K562 (cell line): ENCODE results near the gene CCDC97. TPM values are rescaled to one million over a fixed set of nuclear protein-coding genes. Genes with fewer than 3 reads are reported as not detected.

Source experiments
- CHCHD3 ChIP-seq: fragments of 250-450 bp; sonication (Bioruptor Pico); IDR thresholded peaks from 2 replicates; pipeline ENCODE4 v2.1.2; 2022; ENCODE audit warnings: mild to moderate bottlenecking
- ETS2 ChIP-seq: IDR thresholded peaks from 2 replicates; pipeline ENCODE4 v1.6.1; 2016; ENCODE audit warnings: borderline replicate concordance, missing genetic modification characterization, mild to moderate bottlenecking, moderate library complexity, missing compliant biosample characterization; ENCODE audit not compliant: poor library complexity, severe bottlenecking
- EWSR1 ChIP-seq: fragments of 450-650 bp; IDR thresholded peaks from 2 replicates; pipeline ENCODE4 v1.6.1; 2018; ENCODE audit warnings: borderline replicate concordance, mild to moderate bottlenecking, low read depth, moderate library complexity; ENCODE audit not compliant: partially characterized antibody
- FOXP1 ChIP-seq: sonication (generic); formaldehyde crosslinking; IDR thresholded peaks from 2 replicates; pipeline ENCODE4 v1.8.0; 2022; ENCODE audit warnings: mild to moderate bottlenecking, missing genetic modification reagents
- MECOM ChIP-seq: fragments of 250-450 bp; sonication (Bioruptor Pico); IDR thresholded peaks from 2 replicates; pipeline ENCODE4 v1.8.0; 2022; ENCODE audit warnings: inconsistent platforms
- MEF2A ChIP-seq: IDR thresholded peaks from 2 replicates; pipeline ENCODE4 v1.6.1; 2011; ENCODE audit warnings: low read depth, mild to moderate bottlenecking, low read length, moderate library complexity; ENCODE audit not compliant: control insufficient read depth
- MEIS2 ChIP-seq: fragments of 450-650 bp; IDR thresholded peaks from 2 replicates; pipeline ENCODE4 v1.6.1; 2014; ENCODE audit warnings: mild to moderate bottlenecking; ENCODE audit not compliant: partially characterized antibody
- MTA3 ChIP-seq: fragments of 450-650 bp; formaldehyde crosslinking; IDR thresholded peaks from 2 replicates; pipeline ENCODE4 v1.6.1; 2017; ENCODE audit warnings: mild to moderate bottlenecking, borderline replicate concordance
- NCOA1 ChIP-seq: fragments of 450-650 bp; IDR thresholded peaks from 2 replicates; pipeline ENCODE4 v1.6.1; 2016; ENCODE audit warnings: low read depth
- RBBP5 ChIP-seq: fragments of 200-600 bp; sonication (generic); IDR thresholded peaks from 2 replicates; pipeline ENCODE4 v1.6.1; 2012; ENCODE audit warnings: borderline replicate concordance, mild to moderate bottlenecking, low read length, control low read depth, inconsistent platforms; ENCODE audit not compliant: insufficient read depth, poor library complexity, severe bottlenecking
- TEAD2 ChIP-seq: fragments of 450-650 bp; IDR thresholded peaks from 2 replicates; pipeline ENCODE4 v1.6.1; 2016; ENCODE audit warnings: missing genetic modification characterization, control low read depth, missing compliant biosample characterization
- ZC3H4 ChIP-seq: sonication (generic); formaldehyde crosslinking; IDR thresholded peaks from 2 replicates; pipeline ENCODE4 v1.9.0; 2021; ENCODE audit warnings: missing genetic modification reagents, borderline replicate concordance
- ZKSCAN8 ChIP-seq: fragments of 200-800 bp; sonication (Bioruptor generic); IDR thresholded peaks from 2 replicates; pipeline ENCODE4 v1.6.1; 2016; ENCODE audit warnings: missing genetic modification characterization, missing compliant biosample characterization
- ZNF785 ChIP-seq: fragments of 250-450 bp; sonication (Bioruptor Pico); IDR thresholded peaks from 2 replicates; pipeline ENCODE4 v1.4.0; 2020; ENCODE audit warnings: mild to moderate bottlenecking
- polyA plus RNA-seq, 8 experiments: library from polyadenylated mRNA; depleted of rRNA in 4 of 8; stranded (reverse) in 5 of 8; unstranded in 3 of 8; fragments of >200 nt; fragmentation: Nextera tagmentation in 2 of 8; fragmentation: Illumina TruSeq in 1 of 8; extraction: Ambion mirVana in 2 of 8; extraction: Trizol in 1 of 8; gene quantifications; 2 replicates each; pipeline versions ENCODE4 v1.2.1 to v1.2.3, GENCODE V29; 2011 to 2014; ENCODE audit warnings: inconsistent platforms in 1 of 8, missing spikeins in 1 of 8
- total RNA-seq, 7 experiments: library from RNA; depleted of rRNA in 6 of 7; stranded (reverse); fragments of >200 nt in 6 of 7; fragmentation: Illumina TruSeq in 2 of 7; extraction: Trizol in 2 of 7; gene quantifications; 2 replicates each; pipeline versions ENCODE4 v1.2.1 to v1.2.3, GENCODE V29; 2011 to 2021; ENCODE audit warnings: low replicate concordance in 1 of 7
- TF ChIP-seq, protein P1 (sequence below): fragments of 250-450 bp; sonication (Bioruptor Pico); IDR thresholded peaks from 2 replicates; pipeline ENCODE4 v1.8.0; 2021; ENCODE audit warnings: moderate library complexity, mild to moderate bottlenecking, inconsistent platforms
- TF ChIP-seq, protein P2 (sequence below): sonication (generic); formaldehyde crosslinking; IDR thresholded peaks from 2 replicates; pipeline ENCODE4 v1.5.0; 2020; ENCODE audit warnings: missing genetic modification reagents
- TF ChIP-seq, protein P3 (sequence below), 3 experiments: fragments of 200-800 bp in 1 of 3; fragments of 250-450 bp in 1 of 3; fragments of 450-650 bp in 1 of 3; sonication (Bioruptor Pico) in 1 of 3; sonication (Bioruptor generic) in 1 of 3; formaldehyde crosslinking in 1 of 3; IDR thresholded peaks; 2 replicates each; pipeline versions ENCODE4 v1.6.1 to v1.8.0; 2016 to 2022; ENCODE audit warnings: mild to moderate bottlenecking in 2 of 3, missing genetic modification characterization in 2 of 3, missing compliant biosample characterization in 1 of 3, moderate library complexity in 1 of 3
- TF ChIP-seq, protein P4 (sequence below): sonication (generic); formaldehyde crosslinking; IDR thresholded peaks from 2 replicates; pipeline ENCODE4 v1.8.1; 2022; ENCODE audit warnings: missing genetic modification reagents
- TF ChIP-seq, protein P5 (sequence below): fragments of 250-450 bp; sonication (Bioruptor Pico); IDR thresholded peaks from 2 replicates; pipeline ENCODE4 v1.9.0; 2021; ENCODE audit warnings: mild to moderate bottlenecking, inconsistent platforms

The CCDC97 gene
- total and polyA plus RNA-seq, 9 of the 15 experiments (the other 6 are each of a cell fraction or from before 2014, with no cell fraction given) = 0.60 to 16.5 (median 7.0) TPM

DNA sequence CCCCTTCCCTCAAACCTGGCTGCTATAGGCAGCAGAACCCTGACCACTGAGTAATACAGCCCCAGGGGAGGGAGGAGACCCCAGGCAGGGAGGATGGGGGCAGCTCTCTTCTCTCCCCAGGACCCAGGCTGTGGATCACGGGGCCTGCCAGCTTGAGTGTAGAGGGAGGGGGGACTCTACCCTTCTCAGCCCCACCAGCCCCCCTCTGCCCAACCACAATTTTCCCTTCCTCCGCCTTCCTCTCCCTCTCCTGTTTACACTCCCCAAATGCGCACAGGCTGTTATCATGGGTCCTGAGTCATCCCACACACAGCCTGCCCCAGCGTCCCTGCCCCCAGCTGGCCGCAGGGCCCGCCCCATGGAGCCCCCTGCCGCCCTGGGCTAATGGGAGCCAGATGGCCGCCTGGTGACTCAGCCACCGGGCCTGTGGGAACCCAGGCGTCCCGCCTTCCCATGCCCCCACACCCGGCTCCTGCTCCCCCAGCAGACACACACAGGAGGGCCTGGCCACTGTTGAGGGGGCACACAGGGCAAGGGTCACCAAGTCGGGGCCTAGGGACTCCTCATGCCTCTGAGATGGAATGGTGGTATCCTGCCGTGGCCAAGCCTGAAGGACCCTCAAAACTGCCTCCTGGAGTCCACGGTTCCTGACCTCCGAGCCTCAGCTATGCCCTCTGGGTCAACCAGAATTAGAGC, 13.6 kb downstream of the CCDC97 start (continued):
- no peak for TF ChIP-seq EWSR1
- TF ChIP-seq, protein P1, sequence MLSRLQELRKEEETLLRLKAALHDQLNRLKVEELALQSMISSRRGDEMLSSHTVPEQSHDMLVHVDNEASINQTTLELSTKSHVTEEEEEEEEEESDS (CRISPR knock-in tag) = no peak
- TF ChIP-seq, protein P2, sequence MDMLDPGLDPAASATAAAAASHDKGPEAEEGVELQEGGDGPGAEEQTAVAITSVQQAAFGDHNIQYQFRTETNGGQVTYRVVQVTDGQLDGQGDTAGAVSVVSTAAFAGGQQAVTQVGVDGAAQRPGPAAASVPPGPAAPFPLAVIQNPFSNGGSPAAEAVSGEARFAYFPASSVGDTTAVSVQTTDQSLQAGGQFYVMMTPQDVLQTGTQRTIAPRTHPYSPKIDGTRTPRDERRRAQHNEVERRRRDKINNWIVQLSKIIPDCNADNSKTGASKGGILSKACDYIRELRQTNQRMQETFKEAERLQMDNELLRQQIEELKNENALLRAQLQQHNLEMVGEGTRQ (CRISPR knock-in tag) = no peak
- no peak for TF ChIP-seq MEIS2
- TF ChIP-seq ZC3H4 (CRISPR knock-in tag) = no peak
- TF ChIP-seq RBBP5 = peak; percentile 75
- TF ChIP-seq MEF2A = no peak
- TF ChIP-seq ETS2 (tag) = no peak
- TF ChIP-seq, protein P3, sequence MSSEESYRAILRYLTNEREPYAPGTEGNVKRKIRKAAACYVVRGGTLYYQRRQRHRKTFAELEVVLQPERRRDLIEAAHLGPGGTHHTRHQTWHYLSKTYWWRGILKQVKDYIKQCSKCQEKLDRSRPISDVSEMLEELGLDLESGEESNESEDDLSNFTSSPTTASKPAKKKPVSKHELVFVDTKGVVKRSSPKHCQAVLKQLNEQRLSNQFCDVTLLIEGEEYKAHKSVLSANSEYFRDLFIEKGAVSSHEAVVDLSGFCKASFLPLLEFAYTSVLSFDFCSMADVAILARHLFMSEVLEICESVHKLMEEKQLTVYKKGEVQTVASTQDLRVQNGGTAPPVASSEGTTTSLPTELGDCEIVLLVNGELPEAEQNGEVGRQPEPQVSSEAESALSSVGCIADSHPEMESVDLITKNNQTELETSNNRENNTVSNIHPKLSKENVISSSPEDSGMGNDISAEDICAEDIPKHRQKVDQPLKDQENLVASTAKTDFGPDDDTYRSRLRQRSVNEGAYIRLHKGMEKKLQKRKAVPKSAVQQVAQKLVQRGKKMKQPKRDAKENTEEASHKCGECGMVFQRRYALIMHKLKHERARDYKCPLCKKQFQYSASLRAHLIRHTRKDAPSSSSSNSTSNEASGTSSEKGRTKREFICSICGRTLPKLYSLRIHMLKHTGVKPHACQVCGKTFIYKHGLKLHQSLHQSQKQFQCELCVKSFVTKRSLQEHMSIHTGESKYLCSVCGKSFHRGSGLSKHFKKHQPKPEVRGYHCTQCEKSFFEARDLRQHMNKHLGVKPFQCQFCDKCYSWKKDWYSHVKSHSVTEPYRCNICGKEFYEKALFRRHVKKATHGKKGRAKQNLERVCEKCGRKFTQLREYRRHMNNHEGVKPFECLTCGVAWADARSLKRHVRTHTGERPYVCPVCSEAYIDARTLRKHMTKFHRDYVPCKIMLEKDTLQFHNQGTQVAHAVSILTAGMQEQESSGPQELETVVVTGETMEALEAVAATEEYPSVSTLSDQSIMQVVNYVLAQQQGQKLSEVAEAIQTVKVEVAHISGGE (CRISPR knock-in tag; IDR thresholded peaks at IDR 0.05) = peak in 1 of 3 experiments; percentile 78; a peak in 2 of 6 replicates
- TF ChIP-seq ZNF785 = no peak
- TF ChIP-seq FOXP1 (CRISPR knock-in tag) = no peak; the same call in 1 of the 2 replicates
- TF ChIP-seq, protein P4, sequence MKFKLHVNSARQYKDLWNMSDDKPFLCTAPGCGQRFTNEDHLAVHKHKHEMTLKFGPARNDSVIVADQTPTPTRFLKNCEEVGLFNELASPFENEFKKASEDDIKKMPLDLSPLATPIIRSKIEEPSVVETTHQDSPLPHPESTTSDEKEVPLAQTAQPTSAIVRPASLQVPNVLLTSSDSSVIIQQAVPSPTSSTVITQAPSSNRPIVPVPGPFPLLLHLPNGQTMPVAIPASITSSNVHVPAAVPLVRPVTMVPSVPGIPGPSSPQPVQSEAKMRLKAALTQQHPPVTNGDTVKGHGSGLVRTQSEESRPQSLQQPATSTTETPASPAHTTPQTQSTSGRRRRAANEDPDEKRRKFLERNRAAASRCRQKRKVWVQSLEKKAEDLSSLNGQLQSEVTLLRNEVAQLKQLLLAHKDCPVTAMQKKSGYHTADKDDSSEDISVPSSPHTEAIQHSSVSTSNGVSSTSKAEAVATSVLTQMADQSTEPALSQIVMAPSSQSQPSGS = no peak
- no peak for TF ChIP-seq TEAD2 (tag)
- no peak for TF ChIP-seq CHCHD3
- TF ChIP-seq, protein P5, sequence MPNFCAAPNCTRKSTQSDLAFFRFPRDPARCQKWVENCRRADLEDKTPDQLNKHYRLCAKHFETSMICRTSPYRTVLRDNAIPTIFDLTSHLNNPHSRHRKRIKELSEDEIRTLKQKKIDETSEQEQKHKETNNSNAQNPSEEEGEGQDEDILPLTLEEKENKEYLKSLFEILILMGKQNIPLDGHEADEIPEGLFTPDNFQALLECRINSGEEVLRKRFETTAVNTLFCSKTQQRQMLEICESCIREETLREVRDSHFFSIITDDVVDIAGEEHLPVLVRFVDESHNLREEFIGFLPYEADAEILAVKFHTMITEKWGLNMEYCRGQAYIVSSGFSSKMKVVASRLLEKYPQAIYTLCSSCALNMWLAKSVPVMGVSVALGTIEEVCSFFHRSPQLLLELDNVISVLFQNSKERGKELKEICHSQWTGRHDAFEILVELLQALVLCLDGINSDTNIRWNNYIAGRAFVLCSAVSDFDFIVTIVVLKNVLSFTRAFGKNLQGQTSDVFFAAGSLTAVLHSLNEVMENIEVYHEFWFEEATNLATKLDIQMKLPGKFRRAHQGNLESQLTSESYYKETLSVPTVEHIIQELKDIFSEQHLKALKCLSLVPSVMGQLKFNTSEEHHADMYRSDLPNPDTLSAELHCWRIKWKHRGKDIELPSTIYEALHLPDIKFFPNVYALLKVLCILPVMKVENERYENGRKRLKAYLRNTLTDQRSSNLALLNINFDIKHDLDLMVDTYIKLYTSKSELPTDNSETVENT = no peak
- peak; percentile 91 for TF ChIP-seq MTA3
- no peak for TF ChIP-seq ZKSCAN8 (CRISPR knock-in tag)
- peak; percentile 65; the same call in 1 of the 2 replicates for TF ChIP-seq NCOA1
- TF ChIP-seq MECOM = no peak
